ENCODE results near the gene BIRC2.

- TF ChIP-seq CTCF (IDR thresholded peaks at IDR 0.05) (no peak), POLR2A (IDR thresholded peaks at IDR 0.05; ENCODE audit: low read depth) (no peak), EP300 (IDR thresholded peaks at IDR 0.05) (no peak), POLR2AphosphoS5 (IDR thresholded peaks at IDR 0.05) (no peak)
Observed at GRCh38 chr11:102393272-102393730, 46.3 kb downstream of the BIRC2 start.
